H1 (cell line): Measurements from ENCODE around the gene OR2V2. TPM values are rescaled to one million over a fixed set of nuclear protein-coding genes. Genes with fewer than 3 reads are reported as not detected.
A peak's percentile ranks its signal among the peaks of the same experiment; 100 is the strongest.

Experiments used
- BCL11A ChIP-seq, 2 experiments: IDR thresholded peaks; one replicate each; pipeline ENCODE4 v1.6.1; 2011; ENCODE audit warnings: low read depth in 2 of 2, low read length in 2 of 2, mild to moderate bottlenecking in 2 of 2
- CEBPB ChIP-seq: IDR thresholded peaks from 2 replicates; pipeline ENCODE4 v1.6.1; 2012; ENCODE audit warnings: low read depth, low read length
- CHD2 ChIP-seq: IDR thresholded peaks from 2 replicates; pipeline ENCODE4 v1.6.1; 2012; ENCODE audit warnings: low read length, improper control_type of control experiment
- CTCF ChIP-seq, 3 experiments: IDR thresholded peaks; 1 replicate in 2 of 3; 2 replicates in 1 of 3; pipeline versions ENCODE4 v1.5.1 to v1.6.1; 2011; ENCODE audit warnings: low read length in 3 of 3, mild to moderate bottlenecking in 3 of 3, inconsistent platforms in 2 of 3, low read depth in 1 of 3, moderate library complexity in 1 of 3; ENCODE audit not compliant: insufficient read depth in 1 of 3; ENCODE audit errors: control extremely low read depth in 1 of 3
- HDAC6 ChIP-seq: IDR thresholded peaks from one replicate; pipeline ENCODE4 v1.7.1; 2012; ENCODE audit warnings: low read depth, mild to moderate bottlenecking, inconsistent platforms, low read length, moderate library complexity
- RAD21 ChIP-seq, 2 experiments: IDR thresholded peaks in 1 of 2; conservative IDR thresholded peaks in 1 of 2; 2 replicates each; pipeline ENCODE4 v1.6.1; 2011; ENCODE audit warnings: low read depth in 2 of 2, low read length in 2 of 2, improper control_type of control experiment in 1 of 2, inconsistent platforms in 1 of 2, mild to moderate bottlenecking in 1 of 2, moderate library complexity in 1 of 2
- RBBP5 ChIP-seq: IDR thresholded peaks from 2 replicates; pipeline ENCODE4 v1.7.1; 2012; ENCODE audit warnings: low read depth, mild to moderate bottlenecking, inconsistent platforms, low read length, moderate library complexity, borderline replicate concordance
- polyA plus RNA-seq, 7 experiments: library from polyadenylated mRNA; depleted of rRNA in 3 of 7; stranded (reverse) in 5 of 7; unstranded in 2 of 7; fragments of >200 nt in 5 of 7; fragments of 200-250 nt in 2 of 7; gene quantifications; 1 replicate in 5 of 7; 2 replicates in 1 of 7; 4 replicates in 1 of 7; pipeline versions ENCODE4 v1.2.1 to v1.2.3, GENCODE V29; 2011 to 2013; ENCODE audit warnings: missing spikeins in 2 of 7, mixed read lengths in 2 of 7
- total RNA-seq: library from RNA; stranded (reverse); fragmentation: NEBNext Ultra II Directional; extraction: Animal tissue kit (Norgen Biotek cat#: 25700); gene quantifications from 2 replicates; pipeline ENCODE4 v1.2.1, GENCODE V29; 2021

OR2V2 gene
- total and polyA plus RNA-seq, 2 of the 8 experiments (the other 6 are each of a cell fraction or from before 2014, with no cell fraction given), result not detected

GRCh38 chr5:181159286-181160151, 12.1 kb downstream of the OR2V2 start (continued):
- TF ChIP-seq RBBP5, result no peak
- TF ChIP-seq HDAC6, result no peak
- TF ChIP-seq CHD2, result no peak
- TF ChIP-seq RAD21 (IDR thresholded peaks at IDR 0.05 in 1 of 2, conservative IDR thresholded peaks at IDR 0.05 in 1 of 2; ENCODE audit: low read depth in 2 of 2, low read length in 2 of 2), result peak; percentile 82 to 88
- no peak for TF ChIP-seq BCL11A (IDR thresholded peaks at IDR 0.05; ENCODE audit: low read depth in 2 of 2, low read length in 2 of 2)
- peak; percentile 88 to 92 (median 91) for TF ChIP-seq CTCF (IDR thresholded peaks at IDR 0.05; ENCODE audit: control extremely low read depth in 1 of 3, insufficient read depth in 1 of 3, low read depth in 1 of 3, low read length in 3 of 3)
- no peak for TF ChIP-seq CEBPB
